GM13976 (cell line): ENCODE measurements around the gene E2F4.

ENCODE experiments used
- DNase-seq: peaks from one replicate; pipeline ENCODE4 v3.0.0; 2012; ENCODE audit warnings: low spot score
- CTCF ChIP-seq: IDR thresholded peaks from 2 replicates; pipeline ENCODE4 v1.5.1; 2012; ENCODE audit warnings: borderline replicate concordance, mild to moderate bottlenecking; ENCODE audit not compliant: insufficient read depth; ENCODE audit errors: extremely low read depth, missing control alignments, control extremely low read depth
- in situ Hi-C: fragments of 300-500 bp; cut with MboI; formaldehyde crosslinking; loops from one replicate; pipeline ENCODE4 v1.12.0; 2022; ENCODE audit warnings: low sequenced_read_pairs, mixed read lengths, inconsistent platforms; ENCODE audit not compliant: unreplicated experiment

The E2F4 gene

DNA sequence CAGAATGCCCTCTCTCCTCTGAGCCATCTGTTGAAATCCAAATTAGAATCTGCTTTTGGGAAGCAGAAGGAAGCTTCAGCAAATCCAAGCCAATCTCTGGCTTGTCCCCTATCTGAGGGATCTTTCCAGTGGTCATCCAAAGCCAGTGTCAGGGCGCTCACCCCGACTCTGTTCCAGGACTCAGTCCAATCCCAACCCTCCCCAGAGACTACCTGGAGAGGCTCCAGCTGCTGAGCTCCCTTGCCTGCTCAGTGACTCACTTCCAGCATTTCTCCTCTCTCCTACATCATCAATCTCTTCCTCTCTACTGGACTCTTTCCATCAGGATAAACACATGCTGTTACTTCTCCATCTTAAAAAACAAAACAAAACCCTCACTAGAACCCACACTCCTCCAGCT, 10.6 kb upstream of the E2F4 start:
- no peak for TF ChIP-seq CTCF
- in situ Hi-C loops, result no loop called here
- no peak for DNase-seq

DNA sequence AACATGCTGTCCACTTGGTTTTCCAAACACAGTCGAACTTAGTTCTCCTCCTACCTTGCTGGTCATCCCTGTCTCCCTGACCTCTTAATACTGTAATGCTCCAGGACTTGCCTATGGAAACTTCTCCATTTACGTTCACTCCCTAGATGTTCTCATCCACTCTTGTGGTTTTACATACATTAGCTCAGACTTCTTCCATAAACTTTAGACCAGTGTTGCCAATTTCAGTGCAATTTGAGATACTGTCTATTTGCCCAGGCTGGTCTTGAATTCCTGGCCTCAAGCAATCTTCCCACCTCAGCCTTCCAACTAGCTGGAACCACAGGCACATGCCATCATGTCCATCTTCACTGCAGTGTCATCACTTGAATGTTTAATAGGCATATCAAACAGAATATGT, 9.7 kb upstream of the E2F4 start:
- in situ Hi-C loops, result no loop called here

DNA sequence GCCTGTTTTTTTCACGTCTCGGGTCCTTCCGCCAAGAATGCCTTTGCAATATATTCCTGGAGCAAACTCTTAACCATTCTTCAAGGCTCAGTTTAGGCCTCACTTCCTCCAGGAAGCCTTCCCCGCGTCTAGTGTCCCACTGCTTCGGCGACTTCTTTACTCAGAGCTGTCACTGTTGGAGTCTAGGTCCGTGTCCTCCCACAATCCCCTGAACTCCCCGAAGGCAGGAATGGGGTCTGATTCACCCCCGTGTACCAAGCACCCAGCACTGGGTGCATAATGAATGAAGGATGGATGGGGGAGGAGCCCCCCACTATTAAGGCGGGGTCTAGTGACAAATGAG, 8.7 kb upstream of the E2F4 start:
- in situ Hi-C loops, result no loop called here
- TF ChIP-seq CTCF, result no peak

More for the DNA sequence above, 9.7 kb upstream of the E2F4 start:
- TF ChIP-seq CTCF, result no peak
- DNase-seq, result no peak

GRCh38 chr16:67183627-67184452, 8.1 kb upstream of the E2F4 start, which contains the start of gene MATCAP1:
Gene MATCAP1, minus strand, starts transcription at chr16:67183963. Its CDS starts 3,353 bp downstream, at chr16:67180610.
- in situ Hi-C loops, result no loop called here
- DNase-seq, result peak; percentile 99
- no peak for TF ChIP-seq CTCF

More for the DNA sequence above, 8.7 kb upstream of the E2F4 start:
- DNase-seq, result no peak

GRCh38 chr16:67184453-67184994, 7.4 kb upstream of the E2F4 start:
- no peak for TF ChIP-seq CTCF
- no peak for DNase-seq
- in situ Hi-C loops, result no loop called here

- DNase-seq, result peak; percentile 85
- in situ Hi-C loops, result no loop called here
- peak; percentile 92 for TF ChIP-seq CTCF
These were observed 6.8 kb upstream of the E2F4 start for GRCh38 chr16:67184995-67185650.
